Epidermal melanocyte (primary cell): ENCODE results near the gene DNAJC1.
"Not testable (repeated sequence)": the region's sequence is repeated elsewhere in the genome, so short reads cannot be mapped to it uniquely, and the experiment has no call there.

ENCODE experiments used
- DNase-seq: peaks from one replicate; pipeline ENCODE4 v3.0.0; 2011; ENCODE audit warnings: low spot score; ENCODE audit not compliant: insufficient read length

The DNAJC1 gene

GRCh38 chr10:21830037-21830436, 173.5 kb downstream of the DNAJC1 start:
- DNase-seq: no peak

GRCh38 chr10:21827308-21827707, 176.2 kb downstream of the DNAJC1 start:
- no peak for DNase-seq

- no peak for DNase-seq
Observed at GRCh38 chr10:21826725-21827124, 176.8 kb downstream of the DNAJC1 start.

- no peak for DNase-seq
Observed at GRCh38 chr10:21825345-21825744, 178.2 kb downstream of the DNAJC1 start.

- DNase-seq: no peak
Observed at GRCh38 chr10:21824409-21824808, 179.1 kb downstream of the DNAJC1 start.

GRCh38 chr10:21823617-21824016, 179.9 kb downstream of the DNAJC1 start:
- no peak for DNase-seq

- DNase-seq: not testable (repeated sequence)
Observed at GRCh38 chr10:21822273-21822672, 181.3 kb downstream of the DNAJC1 start.

- no peak for DNase-seq
Observed at GRCh38 chr10:21820952-21821351, 182.6 kb downstream of the DNAJC1 start.

GRCh38 chr10:21818416-21818815, 185.1 kb downstream of the DNAJC1 start:
- DNase-seq: not testable (repeated sequence)

GRCh38 chr10:21814866-21815265, 188.7 kb downstream of the DNAJC1 start:
- no peak for DNase-seq

- no peak for DNase-seq
Observed at GRCh38 chr10:21813946-21814345, 189.6 kb downstream of the DNAJC1 start.

- no peak for DNase-seq
Observed at GRCh38 chr10:21811245-21811585, 192.3 kb downstream of the DNAJC1 start.

GRCh38 chr10:21810582-21811244, 192.8 kb downstream of the DNAJC1 start:
- DNase-seq: no peak

- DNase-seq: no peak
Observed at GRCh38 chr10:21808550-21808949, 195.0 kb downstream of the DNAJC1 start.

- DNase-seq: no peak
Observed at GRCh38 chr10:21807180-21807579, 196.3 kb downstream of the DNAJC1 start.

- DNase-seq: no peak
Observed at GRCh38 chr10:21803374-21803773, 200.2 kb downstream of the DNAJC1 start.

GRCh38 chr10:21801609-21802008, 201.9 kb downstream of the DNAJC1 start:
- no peak for DNase-seq

- no peak for DNase-seq
Observed at GRCh38 chr10:21797984-21798765, 205.4 kb downstream of the DNAJC1 start.

- no peak for DNase-seq
Observed at GRCh38 chr10:21797533-21797932, 206.0 kb downstream of the DNAJC1 start.

GRCh38 chr10:21791276-21791675, 212.3 kb downstream of the DNAJC1 start:
- DNase-seq: no peak

- no peak for DNase-seq
Observed at GRCh38 chr10:21776883-21777282, 226.6 kb downstream of the DNAJC1 start.

- no peak for DNase-seq
Observed at GRCh38 chr10:21771219-21771618, 232.3 kb downstream of the DNAJC1 start.

GRCh38 chr10:21769041-21769440, 234.5 kb downstream of the DNAJC1 start:
- no peak for DNase-seq
